Measurements from ENCODE around the gene PRDM16. TPM values are rescaled to one million over a fixed set of nuclear protein-coding genes. Genes with fewer than 3 reads are reported as not detected.

PRDM16 gene
- polyA plus RNA-seq, 2 of the 4 experiments (the other 2 are of a cell fraction): 0.03 to 0.35 TPM

GRCh38 chr1:3176028-3176427 is 107.0 kb downstream of the PRDM16 start:
- TF ChIP-seq RFX5 (IDR thresholded peaks at IDR 0.05) (no peak), E2F6 (IDR thresholded peaks at IDR 0.05; ENCODE audit: borderline replicate concordance, low read depth) (no peak), FOXS1 (CRISPR knock-in tag; IDR thresholded peaks at IDR 0.05) (no peak), TP53 (CRISPR knock-in tag; IDR thresholded peaks at IDR 0.05) (no peak), RAD21 (conservative IDR thresholded peaks at IDR 0.05 in 1 of 2, IDR thresholded peaks at IDR 0.05 in 1 of 2) (no peak), ZC3H11A (IDR thresholded peaks at IDR 0.05) (no peak), HES2 (IDR thresholded peaks at IDR 0.05) (no peak), EHMT2 (IDR thresholded peaks at IDR 0.05; ENCODE audit: low read depth) (no peak), FOSL2 (IDR thresholded peaks at IDR 0.05) (no peak), FOSL2 (CRISPR knock-in tag; IDR thresholded peaks at IDR 0.05) (no peak), MAFK (IDR thresholded peaks at IDR 0.05; ENCODE audit: partially characterized antibody) (no peak), RCOR1 (IDR thresholded peaks at IDR 0.05; ENCODE audit: low read depth, low read length) (no peak), MYC (IDR thresholded peaks at IDR 0.05; ENCODE audit: borderline replicate concordance, low read length) (no peak), ELK1 (IDR thresholded peaks at IDR 0.05; ENCODE audit: low read depth, low read length) (no peak), NFE2L2 (conservative IDR thresholded peaks at IDR 0.05; ENCODE audit: low read length) (no peak), HOXB5 (CRISPR knock-in tag; IDR thresholded peaks at IDR 0.05) (no peak), PHF8 (IDR thresholded peaks at IDR 0.05; ENCODE audit: borderline replicate concordance, low read depth) (no peak), KDM1A (IDR thresholded peaks at IDR 0.05; ENCODE audit: low read depth) (no peak), ZSCAN20 (CRISPR knock-in tag; IDR thresholded peaks at IDR 0.05) (no peak), KDM5A (IDR thresholded peaks at IDR 0.05) (no peak), GATA3 (IDR thresholded peaks at IDR 0.05; ENCODE audit: borderline replicate concordance) (no peak)
- no peak for FAIRE-seq
- CTCF ChIA-PET: no interaction called here

GRCh38 chr1:3176820-3177219 is 107.8 kb downstream of the PRDM16 start:
- H3K9me3 ChIP-seq: no peaks in the 10 kb centered on the region
- 21% methylated on average over 2 of the region's 2 CpGs for whole genome bisulfite sequencing (ENCODE audit: missing lambda C conversion rate)
- H3K4me1 ChIP-seq: no peaks in the 10 kb centered on the region
- ATAC-seq (no peak), FAIRE-seq (no peak), DNase-seq (ENCODE audit: low read depth in 1 of 2, low spot score in 1 of 2) (no peak)
- no peak for TF ChIP-seq RFX5 (IDR thresholded peaks at IDR 0.05)
- no peak overlapping the region for H3K4me2 ChIP-seq
- POLR2A ChIA-PET: no interaction called here
- H3K4me3 ChIP-seq: no peak overlapping the region
- H3K27ac ChIP-seq: no peak overlapping the region
- CTCF ChIA-PET: no interaction called here

More at GRCh38 chr1:3176028-3176427, 107.0 kb downstream of the PRDM16 start:
- ATAC-seq (no peak), DNase-seq (ENCODE audit: low read depth in 1 of 2, low spot score in 1 of 2) (no peak)
- H3K27ac ChIP-seq: no peak overlapping the region
- H3K4me3 ChIP-seq: no peak overlapping the region
- no peaks in the 10 kb centered on the region for H3K4me1 ChIP-seq
- POLR2A ChIA-PET: no interaction called here
- H3K4me2 ChIP-seq: no peak overlapping the region
- no peaks in the 10 kb centered on the region for H3K9me3 ChIP-seq

- no peak overlapping the region for H3K4me3 ChIP-seq
- DNase-seq (ENCODE audit: low read depth in 1 of 2, low spot score in 1 of 2) (no peak), ATAC-seq (no peak), FAIRE-seq (no peak)
- POLR2A ChIA-PET: no interaction called here
- TF ChIP-seq HDAC2 (IDR thresholded peaks at IDR 0.05) (no peak), POLR2A (IDR thresholded peaks at IDR 0.05; ENCODE audit: low read length) (no peak), EHF (CRISPR knock-in tag; IDR thresholded peaks at IDR 0.05) (no peak), SREBF2 (IDR thresholded peaks at IDR 0.05) (no peak), CBX2 (IDR thresholded peaks at IDR 0.05; ENCODE audit: borderline replicate concordance, low read depth) (no peak), MAFK (IDR thresholded peaks at IDR 0.05; ENCODE audit: partially characterized antibody) (no peak), HEYL (CRISPR knock-in tag; IDR thresholded peaks at IDR 0.05) (no peak), SMC3 (IDR thresholded peaks at IDR 0.05) (no peak), CEBPB (IDR thresholded peaks at IDR 0.05) (no peak), ATOH8 (CRISPR knock-in tag; IDR thresholded peaks at IDR 0.05; ENCODE audit: low read depth) (no peak)
- H3K9me3 ChIP-seq: no peaks in the 10 kb centered on the region
- CTCF ChIA-PET: no interaction called here
- H3K4me2 ChIP-seq: no peak overlapping the region
- H3K4me1 ChIP-seq: no peaks in the 10 kb centered on the region
- WGBS (ENCODE audit: missing lambda C conversion rate): 47% methylated on average over 8 of the region's 16 CpGs
- H3K27ac ChIP-seq: no peak overlapping the region
These were observed 109.3 kb downstream of the PRDM16 start for GRCh38 chr1:3178279-3178678.

Data from A549 (cell line).